Measurements from ENCODE around the gene PALB2.

DNA sequence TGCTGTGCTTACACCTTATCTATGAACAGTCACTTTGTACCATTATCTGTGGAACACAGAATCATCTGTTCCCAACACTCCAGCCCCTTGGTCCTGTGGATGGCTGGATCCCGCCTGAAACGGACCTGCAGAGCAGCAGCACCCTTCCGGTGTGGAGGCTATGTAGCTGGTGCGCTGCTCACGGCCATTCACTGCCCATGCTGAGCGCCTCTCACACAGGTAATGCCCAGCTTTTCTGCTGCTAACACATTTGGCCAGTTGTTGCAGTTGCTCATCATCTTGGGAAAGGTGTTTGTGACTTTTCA lies 26.2 kb upstream of the PALB2 start:
- TF ChIP-seq CTCF (IDR thresholded peaks at IDR 0.05) = no peak
- TF ChIP-seq POLR2A (IDR thresholded peaks at IDR 0.05) = no peak

All from esophagus squamous epithelium (tissue), 4 donors.